Kidney capillary endothelial cell (primary cell): Measurements from ENCODE around the gene GPR50.

Source experiments
- DNase-seq: peaks from one replicate; pipeline ENCODE4 v3.0.0-alpha.2; 2018; ENCODE audit warnings: low spot score

The GPR50 gene

GRCh38 chrX:151176231-151176750, at the start of gene GPR50:
GPR50 (plus strand) TSS chrX:151176584; CDS start chrX:151176722, 138 bp downstream.
- DNase-seq = no peak

DNA sequence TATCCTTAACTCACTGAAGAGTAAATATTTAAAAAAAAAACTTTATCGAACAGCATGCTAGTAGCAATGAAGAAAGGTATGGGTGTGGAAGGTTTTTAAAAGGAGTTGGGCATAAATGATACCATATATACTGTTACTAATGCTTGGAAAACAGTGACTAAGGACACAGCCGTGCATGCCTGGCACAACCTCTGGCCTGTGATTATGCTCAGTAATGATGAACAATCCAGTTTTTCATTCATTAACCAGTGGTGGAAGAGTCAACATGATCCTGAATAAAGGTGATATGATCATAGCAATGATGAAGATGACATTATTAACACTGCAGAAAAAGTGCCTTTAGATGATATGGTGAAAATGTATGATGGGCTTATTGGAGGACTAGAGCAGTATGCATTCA, 43.9 kb upstream of the GPR50 start:
- no peak for DNase-seq

DNA sequence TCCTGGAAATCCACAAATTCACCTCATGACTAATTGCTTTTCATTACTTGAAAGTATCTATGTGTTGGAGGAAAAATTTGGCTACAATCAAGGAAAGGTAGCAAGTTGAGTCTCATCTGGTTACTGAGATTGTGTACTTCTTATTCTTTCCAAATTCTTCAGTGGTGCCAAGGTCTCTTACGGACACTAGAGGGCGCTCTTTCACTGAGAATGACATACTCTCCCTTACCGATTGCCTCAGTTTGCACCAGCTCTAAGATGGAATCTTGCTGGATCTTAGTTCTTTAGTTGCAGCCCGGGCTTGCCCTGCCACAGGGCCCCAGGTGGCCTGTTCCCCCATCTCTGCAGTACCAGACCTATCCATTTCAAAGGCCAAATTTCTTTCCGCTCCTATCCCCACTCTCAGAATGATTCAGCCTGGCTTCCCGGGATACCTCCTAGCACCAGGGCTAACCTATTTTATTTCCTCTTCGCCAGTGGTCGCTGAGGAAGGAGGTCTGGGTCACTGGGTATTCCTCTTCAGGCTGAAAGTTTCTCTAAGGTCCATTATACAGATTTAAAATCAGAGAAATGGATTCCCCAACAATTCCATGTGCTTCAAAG, 24.6 kb upstream of the GPR50 start:
- DNase-seq = peak; percentile 45

DNA sequence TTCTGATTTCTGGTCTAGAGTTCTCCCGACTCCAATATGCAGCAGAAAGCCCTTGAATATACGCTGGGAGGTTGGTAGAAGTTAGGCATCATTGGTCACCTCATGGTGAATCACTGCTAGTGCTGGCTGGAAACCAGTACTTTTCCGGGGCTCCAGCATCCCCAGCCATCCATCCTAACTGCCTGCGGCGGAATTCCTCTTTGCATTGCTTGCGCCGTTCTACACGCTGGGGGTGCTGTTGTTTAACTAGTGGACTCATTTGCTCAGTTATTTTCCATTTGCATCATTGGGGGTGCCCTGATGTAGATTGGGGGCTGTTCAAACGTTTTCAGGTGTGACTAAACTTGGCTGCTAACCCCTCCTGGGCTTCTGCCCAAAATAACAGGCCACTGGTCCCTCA, 23.3 kb upstream of the GPR50 start:
- no peak for DNase-seq

GRCh38 chrX:151153667-151154066, 22.7 kb upstream of the GPR50 start:
- DNase-seq = no peak

GRCh38 chrX:151155234-151155633, 21.1 kb upstream of the GPR50 start:
- DNase-seq = no peak

DNA sequence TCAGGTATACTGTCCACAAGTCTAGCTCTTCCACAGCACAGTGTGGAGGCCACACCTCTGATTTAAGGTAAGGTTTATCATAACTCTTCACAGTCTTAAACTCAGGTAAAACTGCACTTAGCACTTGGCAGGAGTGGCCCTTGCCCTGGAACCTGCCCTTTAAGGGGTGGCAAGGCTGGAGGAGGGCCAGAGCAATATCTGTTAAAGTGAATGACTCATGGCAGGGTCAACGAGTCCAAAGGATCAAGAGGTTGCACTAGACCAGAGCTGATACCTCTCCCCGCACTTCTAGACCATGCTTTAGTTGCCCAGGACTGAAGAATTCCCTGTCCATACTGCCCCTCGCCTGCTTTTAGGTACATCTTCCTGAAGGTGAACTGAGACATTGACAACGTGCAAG, 14.7 kb upstream of the GPR50 start:
- DNase-seq = no peak

GRCh38 chrX:151167791-151168345, 8.5 kb upstream of the GPR50 start:
- no peak for DNase-seq

GRCh38 chrX:151169783-151170182, 6.6 kb upstream of the GPR50 start:
- DNase-seq = no peak

DNA sequence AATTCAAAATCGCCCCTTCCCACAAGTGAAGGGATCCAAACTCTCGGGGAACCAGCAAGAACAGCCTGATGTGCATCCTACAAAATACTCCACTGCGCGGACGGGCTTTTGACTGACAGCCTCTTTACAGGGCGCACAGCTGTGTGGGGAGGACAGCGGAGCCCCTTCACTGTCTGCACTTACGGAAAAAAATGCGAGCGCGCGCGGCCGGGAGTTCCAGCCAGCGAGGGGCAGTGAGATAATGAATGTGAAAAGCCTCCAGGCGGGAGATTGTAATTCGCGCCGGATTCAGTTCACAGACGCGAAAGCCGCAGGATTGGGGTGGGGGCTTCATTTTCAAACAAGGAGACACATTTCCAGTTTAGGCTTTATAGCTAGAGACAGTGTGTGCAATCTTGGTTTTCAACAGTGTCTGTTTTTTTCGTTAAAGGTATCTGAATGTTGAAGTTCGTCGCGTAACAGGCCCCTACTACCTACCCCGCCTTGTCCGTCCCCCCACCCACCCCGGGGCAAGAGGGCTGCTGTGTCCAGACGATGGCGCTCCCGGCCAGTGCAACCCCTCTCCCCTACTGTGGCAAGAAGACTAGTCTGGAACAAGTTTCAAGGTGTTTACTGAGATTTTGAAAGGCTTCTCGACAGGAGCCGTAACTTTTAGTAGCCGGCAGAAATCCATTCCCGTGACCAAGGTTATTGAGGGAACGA, 1.7 kb upstream of the GPR50 start:
- DNase-seq = no peak

- no peak for DNase-seq
These were observed 911 bp upstream of the GPR50 start for GRCh38 chrX:151175283-151176062.

GRCh38 chrX:151177141-151178027, 1.0 kb downstream of the GPR50 start:
- no peak for DNase-seq

- DNase-seq = no peak
These were observed 2.4 kb downstream of the GPR50 start for GRCh38 chrX:151178746-151179145.

- no peak for DNase-seq
These were observed 4.0 kb downstream of the GPR50 start for GRCh38 chrX:151180400-151180799.

DNA sequence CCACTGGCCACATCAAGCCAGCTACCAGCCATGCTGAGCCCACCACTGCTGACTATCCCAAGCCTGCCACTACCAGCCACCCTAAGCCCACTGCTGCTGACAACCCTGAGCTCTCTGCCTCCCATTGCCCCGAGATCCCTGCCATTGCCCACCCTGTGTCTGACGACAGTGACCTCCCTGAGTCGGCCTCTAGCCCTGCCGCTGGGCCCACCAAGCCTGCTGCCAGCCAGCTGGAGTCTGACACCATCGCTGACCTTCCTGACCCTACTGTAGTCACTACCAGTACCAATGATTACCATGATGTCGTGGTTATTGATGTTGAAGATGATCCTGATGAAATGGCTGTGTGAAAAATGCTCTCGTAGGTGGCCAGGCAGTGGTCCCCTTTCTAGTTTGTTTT, 4.7 kb downstream of the GPR50 start:
- DNase-seq = no peak

DNA sequence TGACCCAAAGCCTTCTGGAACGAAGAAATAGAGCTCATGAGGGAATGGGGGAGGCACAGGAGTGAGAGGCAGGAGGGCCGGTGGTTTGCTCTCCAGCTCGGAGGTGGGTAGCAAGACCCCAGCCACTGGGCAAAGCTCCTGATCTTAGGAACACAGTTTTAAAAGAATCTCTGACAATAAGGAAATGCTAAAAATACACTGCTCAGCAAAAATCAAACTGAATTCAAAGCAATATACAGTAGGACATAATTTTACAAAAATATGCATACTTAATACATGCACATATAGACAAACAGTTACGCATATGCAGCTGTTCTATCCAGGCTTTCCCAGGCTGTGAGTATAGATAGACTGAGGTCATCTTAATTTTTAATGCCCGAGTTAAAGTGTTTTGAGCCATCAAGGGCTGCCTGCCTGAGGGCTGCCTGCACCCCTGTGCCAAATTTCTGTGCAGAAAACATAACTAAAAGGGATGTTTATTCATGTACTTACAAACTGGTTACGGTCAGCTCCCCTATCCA, 6.9 kb downstream of the GPR50 start:
- DNase-seq = no peak

DNA sequence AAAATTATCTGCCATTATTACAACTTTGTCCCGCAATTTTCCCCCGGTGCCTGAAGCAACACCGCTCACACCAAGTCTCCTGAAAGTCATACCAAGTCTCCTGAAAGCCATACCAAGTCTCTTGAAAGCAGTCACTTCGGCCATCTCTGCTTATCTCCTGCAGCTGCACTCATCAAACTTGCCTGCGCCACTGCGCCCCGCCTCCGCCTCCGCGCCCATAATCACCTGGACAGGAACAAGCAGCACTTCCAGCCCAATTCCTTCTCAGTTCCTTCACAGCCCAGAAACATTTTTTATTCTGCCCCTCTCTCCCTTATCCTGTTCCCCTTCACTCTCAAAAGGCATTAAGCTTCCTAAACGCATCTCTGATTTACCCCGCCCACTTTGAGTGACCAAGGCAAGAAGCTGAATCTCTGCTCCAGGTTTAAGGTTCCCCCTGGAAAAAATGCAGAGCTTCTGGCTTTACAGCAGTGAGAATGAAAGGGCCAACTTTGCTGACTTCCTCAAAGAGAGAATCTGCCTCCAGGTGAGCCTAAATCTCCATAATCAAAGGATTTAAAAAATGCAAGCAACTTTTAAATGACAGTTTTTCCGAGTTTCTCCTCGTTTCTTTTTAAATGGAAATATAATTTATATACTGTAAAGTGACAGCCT, 7.7 kb downstream of the GPR50 start:
- DNase-seq = no peak

GRCh38 chrX:151184705-151185104, 8.3 kb downstream of the GPR50 start:
- DNase-seq = no peak

- DNase-seq = no peak
These were observed 30.5 kb downstream of the GPR50 start for GRCh38 chrX:151206871-151207270.

DNA sequence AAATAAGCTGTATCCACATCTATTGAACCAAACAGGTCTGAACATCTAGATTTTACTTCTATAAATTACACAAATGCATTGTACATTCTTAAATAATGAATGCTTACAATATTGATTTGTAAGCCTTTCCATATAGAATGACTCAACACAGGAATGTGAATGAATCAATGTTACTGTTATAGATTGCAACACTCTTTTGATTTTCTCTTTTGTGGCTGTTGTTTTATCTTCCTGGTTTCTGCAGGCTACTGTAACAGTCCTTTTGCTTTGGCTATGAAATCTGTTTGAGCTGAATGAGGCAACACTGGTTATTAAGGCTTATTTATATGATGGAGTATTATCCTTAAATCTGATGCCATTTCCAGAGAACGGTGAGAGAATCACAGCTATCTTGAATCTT, 49.5 kb downstream of the GPR50 start:
- no peak for DNase-seq

GRCh38 chrX:151226941-151227340, 50.6 kb downstream of the GPR50 start:
- DNase-seq = no peak
